Thyroid gland (tissue), 4 donors: ENCODE data around the gene HOXB1.

Source experiments
- CTCF ChIP-seq, 6 experiments: fragments of 200-600 bp in 3 of 6; fragments of 450-650 bp in 3 of 6; sonication (generic) in 3 of 6; IDR thresholded peaks; one replicate each; pipeline ENCODE4 v1.5.1; 2016 to 2019; ENCODE audit warnings: antibody characterized with exemption in 6 of 6, mild to moderate bottlenecking in 2 of 6, inconsistent platforms in 1 of 6, moderate library complexity in 1 of 6
- POLR2A ChIP-seq, 2 donors: fragments of 450-650 bp; IDR thresholded peaks; one replicate each; pipeline ENCODE4 v1.6.1; 2017; ENCODE audit warnings: antibody characterized with exemption in 2 of 2, mild to moderate bottlenecking in 2 of 2, moderate library complexity in 1 of 2

- TF ChIP-seq POLR2A (IDR thresholded peaks at IDR 0.05): no peak
- no peak for TF ChIP-seq CTCF (IDR thresholded peaks at IDR 0.05)
Observed at GRCh38 chr17:48579760-48580554, 49.1 kb upstream of the HOXB1 start.
